NB4 (cell line): ENCODE results near the gene CYP2D6.

ENCODE experiments used
- CTCF ChIP-seq: IDR thresholded peaks from one replicate; pipeline ENCODE4 v1.5.1; 2012; ENCODE audit warnings: low read depth, low read length
- MYC ChIP-seq: IDR thresholded peaks from 2 replicates; pipeline ENCODE4 v1.6.1; 2011; ENCODE audit warnings: low read depth, low read length

- TF ChIP-seq CTCF: no peak
- no peak for TF ChIP-seq MYC
These were observed 53.0 kb downstream of the CYP2D6 start for GRCh38 chr22:42077486-42078125.
